ENCODE results near the gene ERBB3.

GRCh38 chr12:56084958-56085543 is 5.1 kb downstream of the ERBB3 start:
- TF ChIP-seq, protein P1, sequence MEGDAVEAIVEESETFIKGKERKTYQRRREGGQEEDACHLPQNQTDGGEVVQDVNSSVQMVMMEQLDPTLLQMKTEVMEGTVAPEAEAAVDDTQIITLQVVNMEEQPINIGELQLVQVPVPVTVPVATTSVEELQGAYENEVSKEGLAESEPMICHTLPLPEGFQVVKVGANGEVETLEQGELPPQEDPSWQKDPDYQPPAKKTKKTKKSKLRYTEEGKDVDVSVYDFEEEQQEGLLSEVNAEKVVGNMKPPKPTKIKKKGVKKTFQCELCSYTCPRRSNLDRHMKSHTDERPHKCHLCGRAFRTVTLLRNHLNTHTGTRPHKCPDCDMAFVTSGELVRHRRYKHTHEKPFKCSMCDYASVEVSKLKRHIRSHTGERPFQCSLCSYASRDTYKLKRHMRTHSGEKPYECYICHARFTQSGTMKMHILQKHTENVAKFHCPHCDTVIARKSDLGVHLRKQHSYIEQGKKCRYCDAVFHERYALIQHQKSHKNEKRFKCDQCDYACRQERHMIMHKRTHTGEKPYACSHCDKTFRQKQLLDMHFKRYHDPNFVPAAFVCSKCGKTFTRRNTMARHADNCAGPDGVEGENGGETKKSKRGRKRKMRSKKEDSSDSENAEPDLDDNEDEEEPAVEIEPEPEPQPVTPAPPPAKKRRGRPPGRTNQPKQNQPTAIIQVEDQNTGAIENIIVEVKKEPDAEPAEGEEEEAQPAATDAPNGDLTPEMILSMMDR (conservative IDR thresholded peaks at IDR 0.05; ENCODE audit: low read length) = peak; percentile 73
- TF ChIP-seq EZH2phosphoT487 (IDR thresholded peaks at IDR 0.05; ENCODE audit: borderline replicate concordance, low read depth, low read length) = no peak
